A673 (cell line): Measurements from ENCODE around the gene CT47C1. TPM values are rescaled to one million over a fixed set of nuclear protein-coding genes. Genes with fewer than 3 reads are reported as not detected.

Experiments
- BruUV-seq: library from RNA; stranded (reverse); fragments of 400-500 nt; replicated peaks from 2 replicates; lab custom pipeline; 2021; lab: Mats Ljungman, UMichigan
- CTCF ChIA-PET: fragments of 300-600 bp; sonication (Branson Sonifier 250); formaldehyde crosslinking; loops from one replicate; lab custom pipeline; 2022; ENCODE audit warnings: antibody characterized with exemption; lab: Charles Lee
- POLR2A ChIA-PET: fragments of 300-600 bp; sonication (Branson Sonifier 250); formaldehyde crosslinking; loops from one replicate; lab custom pipeline; 2022; ENCODE audit warnings: antibody characterized with exemption; ENCODE audit not compliant: low non-redundant PET; lab: Charles Lee
- DNase-seq: peaks from one replicate; pipeline ENCODE4 v3.0.0-alpha.2; 2015; ENCODE audit warnings: low spot score
- H3K27ac ChIP-seq: fragments of 200-600 bp; sonication (generic); 2 replicates; pipeline ENCODE4 v1.5.1; 2016; ENCODE audit warnings: mixed run types, low read depth, mild to moderate bottlenecking, mixed read lengths, antibody characterized with exemption, low read length; ENCODE audit not compliant: poor library complexity, severe bottlenecking
- H3K27me3 ChIP-seq: fragments of 200-600 bp; sonication (generic); replicated peaks from 2 replicates; pipeline ENCODE4 v1.6.1; 2017; ENCODE audit warnings: mixed run types, low read depth, mild to moderate bottlenecking, mixed read lengths, antibody characterized with exemption, low read length; ENCODE audit not compliant: insufficient read depth, poor library complexity
- H3K36me3 ChIP-seq: fragments of 200-600 bp; sonication (generic); 2 replicates; pipeline ENCODE4 v1.6.1; 2016; ENCODE audit warnings: mixed run types, mild to moderate bottlenecking, mixed read lengths, antibody characterized with exemption, low read length; ENCODE audit not compliant: insufficient read depth, poor library complexity, severe bottlenecking
- H3K4me1 ChIP-seq: fragments of 200-600 bp; sonication (generic); 2 replicates; pipeline ENCODE4 v1.6.1; 2017; ENCODE audit warnings: mixed run types, mild to moderate bottlenecking, mixed read lengths, antibody characterized with exemption, low read length; ENCODE audit not compliant: insufficient read depth, poor library complexity, severe bottlenecking
- H3K4me3 ChIP-seq: fragments of 200-600 bp; sonication (generic); 2 replicates; pipeline ENCODE4 v1.5.1; 2016; ENCODE audit warnings: low read depth, mixed run types, mild to moderate bottlenecking, mixed read lengths, low read length; ENCODE audit not compliant: poor library complexity, severe bottlenecking
- H3K9me3 ChIP-seq: fragments of 200-600 bp; sonication (generic); 2 replicates; pipeline ENCODE4 v1.6.1; 2016; ENCODE audit warnings: mixed run types, low read depth, mild to moderate bottlenecking, mixed read lengths, antibody characterized with exemption, low read length; ENCODE audit not compliant: poor library complexity, severe bottlenecking
- CTCF ChIP-seq: fragments of 300-800, 200-600 bp; sonication (generic); conservative IDR thresholded peaks from 2 replicates; pipeline ENCODE4 v1.5.1; 2017; ENCODE audit warnings: low read depth, mild to moderate bottlenecking, antibody characterized with exemption, low read length, moderate library complexity, mixed read lengths
- EZH2 ChIP-seq: fragments of 200-600 bp; sonication (generic); IDR thresholded peaks from 2 replicates; pipeline ENCODE4 v1.6.1; 2017; ENCODE audit warnings: borderline replicate concordance, low read depth, mild to moderate bottlenecking, mixed read lengths, antibody characterized with exemption, low read length; ENCODE audit not compliant: poor library complexity, severe bottlenecking
- intact Hi-C: fragments of 100-400 bp; cut with micrococcal nuclease; formaldehyde crosslinking; loops from one replicate; pipeline ENCODE4 v1.10.0; 2022; ENCODE audit not compliant: unreplicated experiment
- total RNA-seq: library from RNA; stranded (reverse); gene quantifications from 2 replicates; pipeline ENCODE4 v1.2.3, GENCODE V29; 2021

The CT47C1 gene
- total RNA-seq, 1 experiment from 2014 or later = not detected

DNA sequence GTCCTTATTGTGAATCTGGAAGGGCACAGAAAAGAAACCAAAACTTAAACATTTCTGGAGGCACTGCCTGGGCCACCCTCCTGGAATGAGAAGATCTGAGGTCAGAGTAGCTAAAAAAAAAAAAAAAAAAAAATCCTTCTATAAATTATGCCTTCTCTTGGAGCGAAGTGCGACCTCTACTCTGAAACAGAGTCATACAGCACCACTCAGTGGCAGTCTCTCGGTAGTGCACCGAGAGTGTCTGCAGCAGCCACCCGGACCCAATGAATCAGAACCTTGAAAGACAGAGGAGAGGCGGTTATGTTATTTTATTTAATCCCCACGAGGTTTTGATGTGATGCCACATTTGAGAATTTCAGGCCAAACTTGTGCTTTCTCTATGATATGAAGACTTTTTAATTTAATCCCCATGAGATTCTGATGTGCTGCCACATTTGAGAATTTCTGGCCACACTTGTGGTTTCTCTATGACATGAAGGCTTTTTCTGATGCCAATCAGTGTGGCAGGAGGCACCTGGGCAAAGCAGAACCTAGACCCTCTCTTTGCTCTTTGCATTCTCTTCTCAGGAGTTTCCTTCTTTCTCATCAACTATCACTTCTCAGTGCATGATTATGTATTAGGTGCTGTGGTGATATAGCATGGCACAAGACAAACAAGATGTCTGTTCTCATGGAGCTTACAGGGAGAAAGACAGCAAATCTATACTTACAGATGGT is 5.6 kb upstream of the CT47C1 start:
- BruUV-seq = no TSS peak
- CTCF ChIA-PET = interaction anchor here (0.6 to 1.1 kb wide), 7 partner anchors 11 to 244 kb away, joined by 3 to 7 read pairs (median 4); partner anchors contain the start of gene ZCCHC12
- intact Hi-C loops = loop anchor here (2.0 to 5.0 kb wide), 3 partner anchors 62 to 465 kb away; no protein-coding TSS in a partner anchor

GRCh38 chrX:119069128-119069527 is 3.7 kb upstream of the CT47C1 start:
- Histone ChIP-seq H3K27me3 (peaks cover 4% of the 10 kb centered on the region), H3K4me3 (no peak overlapping the region), H3K36me3 (no peaks in the 10 kb centered on the region), H3K4me1 (no peaks in the 10 kb centered on the region), H3K27ac (no peak overlapping the region), H3K9me3 (no peaks in the 10 kb centered on the region)
- intact Hi-C loops = loop anchor here (5.0 kb wide), 1 partner anchor 467 kb away; no protein-coding TSS in a partner anchor
- ChIA-PET CTCF (no interaction called here), POLR2A (no interaction called here)
- no TSS peak for BruUV-seq
- no peak for DNase-seq
- TF ChIP-seq CTCF = no peak
- TF ChIP-seq EZH2 = no peak

More for the DNA sequence above, 5.6 kb upstream of the CT47C1 start:
- peak; percentile 63 for DNase-seq
- Histone ChIP-seq H3K4me1 (peaks cover 12% of the 10 kb centered on the region), H3K4me3 (no peak overlapping the region), H3K27ac (no peak overlapping the region), H3K27me3 (peaks cover 4% of the 10 kb centered on the region), H3K9me3 (no peaks in the 10 kb centered on the region), H3K36me3 (no peaks in the 10 kb centered on the region)
- peak; percentile 75 for TF ChIP-seq CTCF
- TF ChIP-seq EZH2 = no peak
- POLR2A ChIA-PET = no interaction called here

GRCh38 chrX:119069762-119070161 is 3.0 kb upstream of the CT47C1 start:
- Histone ChIP-seq H3K27me3 (peaks cover 4% of the 10 kb centered on the region), H3K4me3 (no peak overlapping the region), H3K4me1 (no peaks in the 10 kb centered on the region), H3K9me3 (no peaks in the 10 kb centered on the region), H3K36me3 (no peaks in the 10 kb centered on the region), H3K27ac (no peak overlapping the region)
- intact Hi-C loops = loop anchor here (5.0 kb wide), 1 partner anchor 467 kb away; no protein-coding TSS in a partner anchor
- ChIA-PET CTCF (no interaction called here), POLR2A (no interaction called here)
- TF ChIP-seq CTCF = no peak
- no peak for TF ChIP-seq EZH2
- no TSS peak for BruUV-seq
- DNase-seq = no peak
